Measurements from ENCODE around the gene SPDYE2B. TPM values are rescaled to one million over a fixed set of nuclear protein-coding genes. Genes with fewer than 3 reads are reported as not detected.
"Not testable (repeated sequence)": the region's sequence is repeated elsewhere in the genome, so short reads cannot be mapped to it uniquely, and the experiment has no call there.

SPDYE2B gene, protein sequence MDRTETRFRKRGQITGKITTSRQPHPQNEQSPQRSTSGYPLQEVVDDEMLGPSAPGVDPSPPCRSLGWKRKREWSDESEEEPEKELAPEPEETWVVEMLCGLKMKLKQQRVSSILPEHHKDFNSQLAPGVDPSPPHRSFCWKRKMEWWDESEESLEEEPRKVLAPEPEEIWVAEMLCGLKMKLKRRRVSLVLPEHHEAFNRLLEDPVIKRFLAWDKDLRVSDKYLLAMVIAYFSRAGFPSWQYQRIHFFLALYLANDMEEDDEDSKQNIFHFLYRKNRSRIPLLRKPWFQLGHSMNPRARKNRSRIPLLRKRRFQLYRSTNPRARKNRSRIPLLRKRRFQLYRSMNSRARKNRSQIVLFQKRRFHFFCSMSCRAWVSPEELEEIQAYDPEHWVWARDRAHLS
- not detected in 2 replicates for total RNA-seq

DNA sequence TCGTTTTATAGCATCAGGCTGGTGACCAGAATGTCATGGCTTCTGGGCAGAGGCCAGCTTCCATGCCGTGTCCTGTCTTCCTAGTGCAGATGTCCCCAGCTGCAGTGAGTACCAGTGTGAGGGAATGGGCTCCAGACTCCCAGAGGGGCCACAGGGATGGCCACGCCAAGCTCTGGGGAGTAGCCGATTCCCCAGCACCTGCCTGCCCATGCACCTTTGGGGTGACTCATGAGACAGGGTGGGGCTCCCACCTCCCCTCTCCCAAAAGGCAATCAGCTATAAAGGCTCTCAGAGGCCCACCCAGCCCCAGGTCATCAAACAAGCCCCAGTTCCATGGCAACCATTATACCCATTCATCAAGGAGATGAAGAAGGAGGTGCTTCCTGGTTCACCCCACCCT lies at the start of gene SPDYE2B:
Gene SPDYE2B (plus strand): TSS at position 396 of the 400 bp plus-strand sequence. CDS start 2,030 bp downstream, outside the sequence.
- DNase-seq, result not testable (repeated sequence)

DNA sequence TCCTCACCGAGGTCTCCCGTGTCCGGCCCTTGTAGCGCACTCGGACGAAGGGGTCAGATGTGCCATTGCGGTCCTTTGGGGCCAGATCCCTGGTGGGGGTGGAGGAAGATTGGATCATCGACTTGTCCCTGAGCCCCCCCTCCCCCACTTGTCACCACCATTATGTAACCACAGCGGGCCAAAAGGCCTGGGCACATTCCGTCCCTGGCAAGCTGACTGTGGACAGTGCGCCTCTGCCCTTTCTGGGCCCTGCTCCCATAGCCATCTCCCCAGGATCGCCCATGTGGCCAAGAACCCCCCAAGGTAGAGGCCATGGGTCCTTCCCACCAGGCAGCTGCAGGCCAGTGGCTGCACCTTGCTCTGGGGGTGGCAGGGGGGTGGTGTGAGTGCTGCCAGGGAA lies 47.8 kb upstream of the SPDYE2B start:
- not testable (repeated sequence) for DNase-seq

DNA sequence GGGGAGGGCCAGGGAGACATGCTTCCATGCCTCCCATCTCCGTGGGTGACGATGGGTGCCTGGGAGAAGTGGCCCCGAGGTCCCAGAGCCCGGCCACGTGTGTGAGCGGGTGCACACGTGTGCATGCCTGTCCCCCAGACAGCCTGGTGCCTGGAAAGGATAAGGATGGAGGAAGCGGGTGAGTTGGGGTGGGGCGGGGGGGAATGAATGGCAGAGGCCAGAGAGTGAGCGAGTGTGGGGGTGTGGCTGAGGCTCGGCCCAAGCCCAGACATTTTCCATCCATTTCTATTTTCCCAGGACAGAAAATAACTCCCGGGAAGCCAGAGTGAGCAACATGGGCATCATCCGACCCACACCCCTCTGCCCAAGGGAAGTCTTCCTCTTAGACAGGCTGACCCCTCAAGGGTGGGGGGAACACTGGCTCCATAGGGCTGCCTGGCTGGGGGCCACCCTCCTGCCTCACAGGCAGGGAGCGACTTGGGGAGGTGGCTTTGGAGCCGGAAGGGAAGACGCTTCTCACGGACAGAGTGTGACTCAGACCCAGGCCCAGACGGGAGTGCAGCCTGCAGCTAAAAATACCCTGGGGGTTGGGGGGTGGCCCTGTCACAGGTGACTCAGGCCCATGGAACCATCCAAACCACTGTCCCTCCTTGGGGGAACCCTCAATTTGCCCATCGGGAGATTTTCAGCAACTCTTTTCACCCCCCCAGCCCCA lies 45.5 kb upstream of the SPDYE2B start:
- not testable (repeated sequence) for DNase-seq

DNA sequence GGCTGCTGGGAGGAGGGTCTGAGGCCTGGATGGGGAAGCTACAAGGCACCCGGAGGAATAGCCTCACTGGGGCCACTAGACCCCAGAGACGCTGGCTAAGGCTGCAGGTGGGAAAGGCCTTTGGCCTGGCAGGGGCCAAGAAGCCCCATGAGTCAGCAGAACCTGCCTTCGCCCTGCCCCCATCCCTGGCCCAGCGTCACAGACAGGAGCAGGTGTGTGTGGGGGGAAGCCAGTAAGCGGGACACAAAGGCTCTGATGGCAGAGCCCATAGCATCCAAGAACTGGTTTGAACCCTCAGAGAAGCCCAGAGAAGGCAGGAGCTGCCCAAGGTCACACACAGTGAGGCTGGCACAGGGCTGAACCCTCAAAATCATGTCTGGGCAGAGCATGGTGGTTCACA lies 43.3 kb upstream of the SPDYE2B start:
- DNase-seq, result not testable (repeated sequence)

DNA sequence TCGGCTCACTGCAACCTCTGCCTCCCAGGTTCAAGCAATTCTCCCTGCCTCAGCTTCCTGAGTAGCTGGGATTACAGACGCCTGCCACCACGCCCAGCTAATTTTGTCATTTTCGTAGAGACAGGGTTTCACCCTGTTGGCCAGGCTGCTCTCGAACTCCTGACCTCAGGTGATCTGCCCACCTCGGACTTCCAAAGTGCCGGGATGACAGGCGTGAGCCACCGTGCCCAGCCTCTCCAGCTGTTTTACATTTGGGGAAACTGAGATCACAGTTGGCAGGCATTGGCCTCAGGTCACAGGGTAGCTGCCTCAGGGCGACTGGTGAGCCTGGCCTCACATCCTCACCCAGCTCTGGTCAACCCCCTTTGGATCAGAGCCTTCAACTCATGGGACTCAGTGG lies 40.4 kb upstream of the SPDYE2B start:
- DNase-seq, result not testable (repeated sequence)

DNA sequence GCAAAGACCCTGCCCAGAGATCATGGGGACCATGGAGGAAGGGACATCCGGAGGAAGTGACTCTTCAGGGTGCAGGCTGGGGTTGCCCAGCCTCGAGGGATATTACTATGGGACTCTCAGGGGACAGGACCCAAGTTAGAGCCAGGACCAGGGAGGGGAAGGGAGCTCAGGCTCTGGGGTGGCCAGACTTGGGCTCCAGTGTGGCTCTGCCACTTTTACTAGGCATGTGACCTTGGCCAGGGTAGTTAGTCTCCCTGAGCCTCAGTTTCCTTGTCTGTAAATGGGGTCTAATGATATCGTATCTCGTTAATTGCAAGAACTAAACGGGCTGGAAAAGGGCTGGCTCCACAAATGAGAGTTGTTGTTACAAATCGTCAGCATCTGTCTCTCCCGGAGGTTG lies 39.7 kb upstream of the SPDYE2B start:
- DNase-seq, result not testable (repeated sequence)

DNA sequence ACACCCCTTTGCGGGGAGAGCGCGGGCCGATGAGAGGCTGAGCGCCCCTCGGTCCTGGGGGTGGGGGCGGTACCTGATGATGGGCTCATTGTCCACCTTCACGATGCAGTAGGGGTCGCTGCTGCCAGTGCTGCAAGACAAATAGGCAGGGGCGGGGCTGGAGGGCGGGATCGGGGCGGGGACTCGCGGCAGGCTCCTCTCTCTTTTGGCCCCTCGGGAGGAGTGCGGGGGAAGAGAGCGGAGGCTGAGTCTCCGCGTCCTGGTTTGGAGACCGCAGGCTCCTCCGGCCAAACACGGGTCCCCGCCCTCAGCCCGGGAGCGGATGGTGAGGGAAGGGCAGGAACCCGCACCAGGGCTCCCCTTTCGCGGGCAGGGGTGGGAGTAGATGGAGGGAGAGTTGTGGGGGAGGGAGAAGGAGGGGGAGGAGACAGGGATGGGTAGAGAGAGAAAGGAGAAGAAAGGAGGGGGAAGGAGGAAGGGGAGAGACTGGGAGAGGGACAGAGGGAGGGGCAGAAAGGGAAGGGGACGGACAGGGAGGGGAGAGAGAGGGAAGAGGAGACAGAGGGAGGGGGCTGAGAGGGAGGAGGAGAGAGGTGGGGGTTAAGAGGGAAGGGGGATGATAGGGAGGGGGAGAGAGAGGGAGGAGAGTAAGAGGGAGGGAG lies 39.0 kb upstream of the SPDYE2B start:
- not testable (repeated sequence) for DNase-seq

DNA sequence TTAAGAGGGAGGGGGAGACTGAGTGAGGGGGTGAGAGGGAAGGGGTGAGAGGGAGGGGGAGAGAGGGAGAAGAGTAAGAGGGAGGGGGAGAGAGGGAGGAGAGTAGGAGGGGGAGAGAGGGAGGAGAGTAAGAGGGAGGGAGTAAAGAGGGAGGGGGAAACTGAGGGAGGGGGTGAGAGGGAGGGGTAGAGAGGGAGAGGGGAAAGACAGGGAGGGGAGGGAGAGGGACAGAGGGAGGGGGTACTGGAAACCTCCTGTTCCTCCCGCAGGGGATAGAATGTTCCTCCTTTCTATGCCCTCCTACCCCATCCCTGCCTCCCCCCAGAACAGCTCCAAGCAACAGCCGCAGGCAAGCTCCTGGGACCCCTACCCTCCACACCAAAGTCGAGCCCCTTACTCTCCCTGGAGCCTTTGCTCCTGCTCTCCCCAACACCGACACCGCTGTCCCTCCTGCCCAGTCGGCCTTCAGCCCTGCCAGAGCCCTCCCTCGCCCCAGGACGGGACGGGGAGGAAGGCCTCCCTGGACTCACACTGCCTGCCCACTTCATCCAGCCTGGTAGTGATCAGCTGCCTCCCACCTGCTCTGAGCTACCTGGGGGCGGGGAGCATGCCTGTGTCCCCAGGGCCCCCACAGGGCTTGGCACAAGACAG lies 38.3 kb upstream of the SPDYE2B start:
- not testable (repeated sequence) for DNase-seq

DNA sequence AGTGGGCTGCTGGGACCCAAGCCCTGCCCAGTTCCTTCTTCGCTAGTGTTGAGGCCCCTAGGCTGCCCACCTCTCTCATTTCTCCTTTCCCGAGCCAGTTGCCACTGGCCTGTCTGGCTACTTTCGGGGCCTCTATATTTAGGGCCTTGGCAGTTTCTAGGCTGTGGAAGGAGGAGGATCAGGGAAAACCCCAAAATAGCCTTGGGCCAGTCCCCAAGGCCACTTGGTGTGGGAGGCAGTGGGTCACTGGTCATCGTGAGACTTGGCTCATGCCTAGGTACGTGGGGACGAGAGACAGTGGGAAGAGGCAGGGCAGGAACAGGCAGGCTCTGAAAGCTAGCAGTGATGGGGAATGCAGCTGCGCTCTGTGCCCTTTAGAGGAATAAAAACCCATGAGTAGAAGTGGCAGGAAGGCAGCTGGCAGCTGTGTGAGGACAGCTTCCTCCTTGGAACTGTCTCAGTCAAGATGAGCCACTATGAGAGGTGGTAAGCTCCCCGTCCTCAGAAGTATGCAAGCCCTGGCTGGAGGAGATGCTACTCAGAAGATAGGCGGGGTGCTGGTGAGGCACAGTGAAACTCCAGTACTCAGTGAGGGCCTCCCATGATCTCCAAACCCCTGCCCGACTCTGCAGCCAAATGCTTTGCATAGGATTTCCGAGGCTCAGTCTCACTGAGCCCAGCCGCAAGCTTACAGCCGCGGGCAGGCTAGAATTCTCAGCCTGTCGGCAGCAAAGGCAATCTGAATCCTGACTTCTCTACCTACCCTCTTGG lies 36.4 kb upstream of the SPDYE2B start:
- DNase-seq, result not testable (repeated sequence)

DNA sequence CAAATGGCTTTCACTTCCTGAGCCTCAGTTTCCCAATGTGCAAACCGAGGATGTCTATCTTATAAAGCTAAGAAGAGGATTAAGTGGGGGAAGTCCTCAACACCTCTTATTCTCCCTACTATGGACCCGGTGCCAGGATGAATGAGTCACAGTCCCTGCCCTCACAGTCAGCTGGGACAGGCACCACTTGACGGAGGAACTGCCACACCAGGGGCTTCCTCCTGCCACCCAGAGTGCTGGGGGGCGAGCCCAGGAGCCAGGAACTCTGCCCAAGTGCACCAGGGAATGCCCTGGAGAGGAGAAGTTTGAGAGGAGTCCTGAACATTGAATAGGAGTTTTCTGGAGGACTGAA lies 35.8 kb upstream of the SPDYE2B start:
- not testable (repeated sequence) for DNase-seq

DNA sequence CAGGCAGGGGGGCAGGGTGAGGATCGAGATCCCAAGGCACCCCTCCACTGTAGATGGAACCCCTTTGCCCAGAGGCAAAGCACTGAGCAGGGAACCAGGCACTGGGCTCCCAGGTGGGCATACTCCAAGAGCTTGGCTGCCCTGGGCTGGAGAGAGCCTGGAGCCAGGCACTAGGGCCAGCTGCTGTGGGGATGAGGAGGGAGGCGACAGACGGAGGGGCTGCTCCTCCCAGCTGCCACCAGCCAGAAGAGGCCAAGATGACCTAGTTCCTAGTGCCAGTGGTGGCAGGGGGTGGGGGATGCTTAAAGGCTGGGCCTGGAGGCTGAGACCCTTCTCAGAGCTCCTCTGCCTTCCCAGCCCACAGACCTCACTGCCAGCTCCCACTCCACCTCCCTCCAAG lies 35.2 kb upstream of the SPDYE2B start:
- DNase-seq, result not testable (repeated sequence)

DNA sequence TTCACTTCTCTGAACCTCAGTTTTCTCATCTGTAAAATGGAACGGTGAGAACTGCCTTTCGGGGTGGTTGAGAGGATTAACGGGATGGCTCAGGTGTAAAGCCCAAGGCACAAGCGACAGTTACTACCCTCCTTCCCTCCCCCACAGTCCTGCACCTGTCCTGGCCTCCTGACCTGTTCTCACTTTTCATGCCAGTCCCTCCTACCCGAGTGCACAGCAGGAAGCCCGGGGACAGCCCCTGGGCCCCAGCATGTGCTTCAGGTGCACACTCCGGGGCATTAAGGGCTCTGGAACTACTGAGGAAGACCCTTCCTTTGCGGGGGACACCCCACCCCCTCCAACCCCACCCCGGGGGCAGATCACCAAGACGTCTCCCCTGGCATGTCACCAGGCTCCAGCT lies 34.2 kb upstream of the SPDYE2B start:
- not testable (repeated sequence) for DNase-seq

DNA sequence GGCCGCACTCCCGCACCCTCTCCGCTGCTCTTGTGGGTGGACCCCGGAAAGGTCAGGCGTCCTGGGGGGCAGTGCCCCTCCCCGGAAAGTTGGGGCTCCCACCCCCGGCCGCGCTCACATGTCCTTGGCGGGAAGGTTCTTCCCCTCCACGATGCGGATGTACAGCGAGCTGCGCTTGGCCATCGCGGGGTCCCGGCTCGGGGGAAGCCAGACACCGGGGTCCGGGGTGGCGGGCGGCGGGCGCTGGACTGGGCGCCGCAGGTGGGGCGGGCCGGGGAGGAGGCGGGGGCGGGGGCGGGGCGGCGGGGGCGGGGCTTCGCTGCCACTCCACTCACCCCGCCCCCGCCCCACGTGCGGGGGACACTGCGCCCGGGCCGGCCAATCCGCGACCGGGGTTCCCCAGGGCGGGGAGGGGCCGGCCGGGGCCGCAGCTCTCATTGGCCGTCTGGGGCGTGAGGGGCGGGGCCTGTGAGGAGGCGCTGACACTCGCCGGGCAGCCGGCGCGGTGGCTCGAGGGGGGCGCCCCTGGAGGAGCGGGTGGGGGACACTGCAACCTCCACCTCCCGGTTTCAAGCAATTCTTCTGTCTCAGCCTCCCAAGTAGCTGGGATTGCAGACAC lies 33.5 kb upstream of the SPDYE2B start, which contains the start of gene RASA4:
Gene RASA4 (minus strand): TSS at position 250 of the 619 bp plus-strand sequence. CDS start 67 bp downstream, at position 183.
- peak; percentile 1 for DNase-seq

DNA sequence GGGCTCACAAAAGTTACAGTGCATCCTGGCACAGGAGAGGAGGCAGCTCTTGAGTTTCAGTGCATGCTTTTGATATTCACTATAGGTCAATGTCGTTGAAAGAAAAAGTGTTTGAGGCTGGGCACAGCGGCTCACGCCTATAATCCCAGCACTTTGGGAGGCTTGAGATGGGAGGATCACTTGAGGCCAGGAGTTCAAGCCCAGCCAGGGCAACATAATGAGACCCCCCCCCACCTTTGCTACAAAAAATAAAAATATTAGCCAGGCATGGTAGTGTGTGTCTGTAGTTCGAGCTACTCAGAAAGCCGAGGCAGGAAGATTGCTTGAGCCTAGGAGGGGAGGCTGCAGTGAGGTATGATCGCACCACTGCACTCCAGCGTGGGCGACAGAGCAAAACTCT lies 32.0 kb upstream of the SPDYE2B start:
- peak; percentile 0 for DNase-seq

DNA sequence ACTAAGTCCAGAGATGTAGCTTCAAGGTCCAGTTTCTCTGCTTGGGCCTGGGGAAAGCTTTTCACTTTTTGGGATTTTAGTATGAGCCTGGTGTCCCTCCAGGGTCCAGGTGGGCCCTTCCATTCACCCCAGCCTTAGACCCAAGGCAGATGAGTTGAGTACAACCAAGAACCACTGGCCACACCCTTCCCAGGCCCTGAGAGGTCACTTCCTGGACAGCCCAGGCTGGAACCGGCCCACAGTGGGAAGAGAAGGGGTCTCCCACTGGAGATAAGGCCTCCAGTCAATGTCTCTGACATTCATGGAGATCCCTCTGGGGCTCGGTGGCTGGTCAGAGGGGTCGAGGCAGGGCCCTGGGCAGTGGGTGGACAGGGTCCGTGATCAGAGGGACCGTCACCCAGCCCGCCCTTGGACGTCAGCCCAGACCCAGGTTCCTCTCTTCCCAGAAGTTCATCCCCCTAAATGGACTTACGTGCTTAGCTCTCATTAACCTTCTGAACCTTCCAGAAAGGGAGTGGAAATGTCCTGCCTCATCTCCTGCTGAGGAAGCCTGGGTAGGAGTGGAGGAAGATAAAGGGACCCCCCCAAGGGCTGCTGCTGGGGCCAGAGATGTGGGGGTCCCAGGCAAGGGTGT lies 22.7 kb upstream of the SPDYE2B start:
- DNase-seq, result not testable (repeated sequence)

DNA sequence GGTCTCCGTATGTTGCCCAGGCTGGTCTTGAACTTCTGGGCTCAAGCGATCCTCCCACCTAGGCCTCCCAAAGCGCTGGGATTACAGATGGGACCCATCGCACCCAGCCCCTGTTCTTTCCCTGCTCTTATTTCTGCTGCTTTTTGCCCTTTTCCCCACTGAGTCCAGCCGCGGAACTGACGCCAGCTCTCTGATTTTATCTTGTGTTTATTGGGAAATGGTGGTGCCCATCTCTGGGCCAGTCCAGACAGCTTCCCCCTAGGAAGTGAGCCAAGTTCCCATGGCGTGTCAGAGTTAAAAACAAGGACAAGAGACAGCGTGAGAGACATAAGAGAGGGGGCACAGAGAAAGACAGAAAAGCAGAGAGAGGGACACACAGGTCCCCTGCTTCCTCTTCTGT lies 19.5 kb upstream of the SPDYE2B start:
- not testable (repeated sequence) for DNase-seq

DNA sequence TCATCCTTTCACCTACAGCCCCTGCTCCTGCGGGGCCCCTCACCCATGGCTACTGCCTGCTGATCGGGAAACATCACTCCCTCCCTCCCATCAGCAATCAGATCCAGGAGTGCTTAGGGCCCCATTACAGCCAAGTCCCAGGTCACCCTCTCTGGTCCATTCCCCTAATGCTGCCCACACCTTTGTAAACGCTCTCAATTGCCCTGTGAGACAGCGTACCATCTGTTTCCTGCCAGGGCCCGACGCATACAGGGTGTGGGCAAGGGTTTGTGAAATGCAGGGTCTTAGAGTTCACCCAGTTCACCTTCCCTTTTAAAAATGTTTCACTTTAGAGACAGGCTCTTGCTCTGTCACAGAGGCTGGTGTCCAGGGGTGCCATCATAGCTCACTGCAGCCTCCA lies 15.8 kb upstream of the SPDYE2B start:
- DNase-seq, result not testable (repeated sequence)

DNA sequence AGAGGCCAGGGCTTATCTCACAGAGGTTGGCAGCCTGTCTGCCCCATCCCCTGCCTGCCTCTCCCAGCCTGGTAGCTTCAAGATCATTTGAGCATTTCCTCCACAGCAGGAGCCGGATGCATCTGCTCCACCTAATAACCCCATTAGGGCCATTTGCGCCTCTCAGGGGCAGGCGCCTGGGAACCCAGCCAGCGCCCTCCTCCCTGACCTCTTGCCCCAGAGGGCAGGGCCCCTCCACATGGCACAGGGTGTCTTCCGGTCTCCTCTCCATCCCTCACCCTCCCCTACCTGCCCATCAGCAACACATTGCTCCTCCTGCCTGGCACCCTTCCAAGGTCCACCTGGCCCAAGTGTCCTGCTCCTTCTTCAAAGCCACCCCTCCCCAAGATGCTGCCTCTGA lies 14.8 kb upstream of the SPDYE2B start:
- DNase-seq, result not testable (repeated sequence)

DNA sequence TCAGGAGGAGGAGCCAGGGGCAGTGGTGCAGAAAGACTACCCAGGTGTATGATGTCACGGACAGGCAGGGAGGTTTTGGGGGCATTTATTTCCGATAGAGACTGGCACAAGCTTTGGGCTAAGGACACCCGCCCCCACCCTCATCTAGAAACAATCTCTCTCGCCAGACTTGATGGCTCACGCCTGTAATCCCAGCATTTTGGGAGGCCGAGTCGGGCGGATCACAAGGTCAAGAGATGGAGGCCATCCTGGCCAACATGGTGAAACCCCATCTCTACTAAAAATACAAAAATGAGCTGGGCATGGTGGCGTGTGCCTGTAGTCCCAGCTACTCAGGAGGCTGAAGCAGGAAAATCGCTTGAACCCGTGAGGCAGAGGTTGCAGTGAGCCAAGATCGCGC lies 13.2 kb upstream of the SPDYE2B start:
- not testable (repeated sequence) for DNase-seq

DNA sequence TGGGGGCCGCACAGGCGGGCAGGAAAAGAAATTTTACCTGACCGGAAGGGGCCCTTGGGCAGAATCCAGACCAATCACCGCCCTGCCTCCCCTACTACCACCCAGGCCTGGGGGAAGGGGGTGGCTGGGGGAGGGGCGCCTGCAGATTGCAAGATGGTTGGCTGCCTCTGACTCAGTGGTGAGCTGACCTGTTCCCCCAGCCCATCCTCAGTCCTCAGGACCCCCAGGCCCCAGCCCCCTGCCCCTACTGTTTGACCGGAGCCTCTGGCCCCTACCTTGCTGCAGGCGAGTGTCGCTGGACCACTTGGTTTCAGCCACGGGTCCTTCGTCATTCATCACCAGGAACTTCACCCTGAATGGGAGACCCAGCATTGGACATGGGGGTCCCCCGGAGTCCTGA lies 11.3 kb upstream of the SPDYE2B start:
- peak; percentile 0 for DNase-seq

DNA sequence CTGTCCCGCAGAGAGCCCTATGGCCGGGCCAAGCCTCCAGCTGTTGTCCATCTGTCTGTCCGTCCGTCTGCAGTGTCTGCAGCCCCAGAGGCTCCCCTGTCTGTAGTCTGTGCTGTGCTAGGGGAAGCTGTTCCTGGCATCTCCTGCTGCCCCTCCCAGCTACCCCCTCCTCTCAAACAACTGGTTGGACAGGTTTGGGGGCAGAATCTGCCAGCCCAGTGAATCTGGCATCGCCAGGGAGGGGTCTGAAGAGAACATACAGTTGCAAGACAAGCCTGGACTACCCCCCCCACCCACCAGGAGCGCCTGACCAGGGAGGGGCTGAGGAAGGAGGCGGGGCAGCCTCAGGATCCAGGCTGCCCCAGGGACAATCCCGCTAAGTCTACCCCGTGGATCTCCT lies 7.4 kb upstream of the SPDYE2B start, which contains the start of gene UPK3BL1:
Gene UPK3BL1 (minus strand): TSS at position 101 of the 400 bp plus-strand sequence. CDS start 50 bp downstream, at position 51.
- not testable (repeated sequence) for DNase-seq
